Subcutaneous abdominal adipose tissue (tissue), 5 donors: ENCODE results near the gene ELF1.

Experiments used
- H3K27ac ChIP-seq: one replicate; pipeline ENCODE4 v1.7.0; 2013; ENCODE audit warnings: low read depth, mild to moderate bottlenecking, inconsistent platforms, low read length, moderate library complexity
- H3K27me3 ChIP-seq, 5 donors: one replicate each; pipeline ENCODE4 v1.7.0; 2013; ENCODE audit warnings: low read length in 5 of 5, inconsistent platforms in 1 of 5; ENCODE audit not compliant: control insufficient read depth in 5 of 5, insufficient read depth in 4 of 5
- H3K36me3 ChIP-seq, 5 donors: one replicate each; pipeline ENCODE4 v1.7.0; 2013; ENCODE audit warnings: low read length in 5 of 5; ENCODE audit not compliant: control insufficient read depth in 5 of 5, insufficient read depth in 5 of 5
- H3K4me1 ChIP-seq, 5 donors: one replicate each; pipeline ENCODE4 v1.7.0; 2013; ENCODE audit warnings: low read length in 5 of 5, mild to moderate bottlenecking in 3 of 5, moderate library complexity in 1 of 5; ENCODE audit not compliant: control insufficient read depth in 5 of 5, insufficient read depth in 5 of 5
- H3K4me3 ChIP-seq, 5 donors: one replicate each; pipeline ENCODE4 v1.7.0; 2013; ENCODE audit warnings: low read length in 5 of 5, low read depth in 1 of 5
- H3K9ac ChIP-seq, 5 donors: one replicate each; pipeline ENCODE4 v1.7.0; 2013; ENCODE audit warnings: low read length in 5 of 5, mild to moderate bottlenecking in 4 of 5, moderate library complexity in 3 of 5
- H3K9me3 ChIP-seq, 5 donors: one replicate each; pipeline ENCODE4 v1.7.0; 2013; ENCODE audit warnings: low read length in 5 of 5; ENCODE audit not compliant: control insufficient read depth in 5 of 5
- donor health status: healthy.
- donor health status: healthy.
- donor health status: healthy.
- donor health status: healthy.
- donor health status: healthy.

The ELF1 gene

GRCh38 chr13:41026788-41027187, 7.7 kb upstream of the ELF1 start:
- peaks cover 0 to 7% (median 4%) of the 10 kb centered on the region in 5 donors for H3K4me1 ChIP-seq
- H3K9ac ChIP-seq: no peak overlapping the region
- no peak overlapping the region for H3K27ac ChIP-seq

GRCh38 chr13:41025518-41025917, 6.4 kb upstream of the ELF1 start:
- Histone ChIP-seq H3K27ac (no peak overlapping the region), H3K4me1 (peaks cover 0 to 7% (median 4%) of the 10 kb centered on the region in 5 donors), H3K27me3 (no peaks in the 10 kb centered on the region), H3K9me3 (no peaks in the 10 kb centered on the region), H3K9ac (no peak overlapping the region), H3K4me3 (no peak overlapping the region), H3K36me3 (peaks cover 0 to 8% (median 0%) of the 10 kb centered on the region in 5 donors)

More at GRCh38 chr13:41026788-41027187, 7.7 kb upstream of the ELF1 start:
- H3K36me3 ChIP-seq: peaks cover 0 to 8% (median 0%) of the 10 kb centered on the region in 5 donors
- no peaks in the 10 kb centered on the region for H3K27me3 ChIP-seq
- H3K4me3 ChIP-seq: no peak overlapping the region
- H3K9me3 ChIP-seq: no peaks in the 10 kb centered on the region

- peak overlapping the region; percentile 9 for H3K27ac ChIP-seq
Observed at GRCh38 chr13:41019578-41020347, 647 bp upstream of the ELF1 start.

GRCh38 chr13:41018602-41018948, 541 bp downstream of the ELF1 start:
- peak overlapping the region in 4 of 5 donors; percentile 31 to 72 (median 66) for H3K9ac ChIP-seq
- peaks cover 0 to 22% (median 6%) of the 10 kb centered on the region in 5 donors for H3K4me1 ChIP-seq
- H3K4me3 ChIP-seq: peak overlapping the region in 4 of 5 donors; percentile 40 to 59 (median 52)
- no peaks in the 10 kb centered on the region for H3K9me3 ChIP-seq
- no peaks in the 10 kb centered on the region for H3K27me3 ChIP-seq
- peak overlapping the region; percentile 79 for H3K27ac ChIP-seq
- no peaks in the 10 kb centered on the region for H3K36me3 ChIP-seq

More at GRCh38 chr13:41019578-41020347, 647 bp upstream of the ELF1 start:
- peaks cover 0 to 20% (median 4%) of the 10 kb centered on the region in 5 donors for H3K4me1 ChIP-seq
- H3K27me3 ChIP-seq: no peaks in the 10 kb centered on the region
- H3K9ac ChIP-seq: peak overlapping the region in 2 of 5 donors; percentile 47 to 72
- no peaks in the 10 kb centered on the region for H3K36me3 ChIP-seq
- no peaks in the 10 kb centered on the region for H3K9me3 ChIP-seq
- no peak overlapping the region for H3K4me3 ChIP-seq

- Histone ChIP-seq H3K4me3 (peak overlapping the region in 4 of 5 donors; percentile 15 to 59 (median 50)), H3K36me3 (no peaks in the 10 kb centered on the region), H3K27ac (peak overlapping the region; percentile 79), H3K9me3 (no peaks in the 10 kb centered on the region), H3K9ac (peak overlapping the region in 4 of 5 donors; percentile 31 to 72 (median 68)), H3K27me3 (no peaks in the 10 kb centered on the region), H3K4me1 (peaks cover 0 to 22% (median 6%) of the 10 kb centered on the region in 5 donors)
Observed at GRCh38 chr13:41017817-41018601, 1.1 kb downstream of the ELF1 start.

GRCh38 chr13:41017159-41017558, 2.0 kb downstream of the ELF1 start:
- Histone ChIP-seq H3K4me3 (peak overlapping the region in 4 of 5 donors; percentile 15 to 59 (median 36)), H3K9me3 (no peaks in the 10 kb centered on the region), H3K9ac (peak overlapping the region in 1 of 5 donors; percentile 70), H3K36me3 (no peaks in the 10 kb centered on the region), H3K27ac (peak overlapping the region; percentile 79), H3K4me1 (peaks cover 0 to 22% (median 6%) of the 10 kb centered on the region in 5 donors), H3K27me3 (no peaks in the 10 kb centered on the region)

- no peaks in the 10 kb centered on the region for H3K9me3 ChIP-seq
- no peak overlapping the region for H3K27ac ChIP-seq
- H3K27me3 ChIP-seq: no peaks in the 10 kb centered on the region
- peak overlapping the region in 1 of 5 donors; percentile 26 for H3K4me3 ChIP-seq
- H3K4me1 ChIP-seq: peaks cover 0 to 25% (median 6%) of the 10 kb centered on the region in 5 donors
- no peak overlapping the region for H3K9ac ChIP-seq
- H3K36me3 ChIP-seq: no peaks in the 10 kb centered on the region
Observed at GRCh38 chr13:41015920-41016319, 3.2 kb downstream of the ELF1 start.

GRCh38 chr13:41013835-41014234, 5.3 kb downstream of the ELF1 start:
- no peak overlapping the region for H3K4me3 ChIP-seq
- H3K36me3 ChIP-seq: no peaks in the 10 kb centered on the region
- no peak overlapping the region for H3K27ac ChIP-seq
- peaks cover 0 to 9% (median 2%) of the 10 kb centered on the region in 5 donors for H3K4me1 ChIP-seq
- no peaks in the 10 kb centered on the region for H3K9me3 ChIP-seq
- H3K27me3 ChIP-seq: no peaks in the 10 kb centered on the region
- H3K9ac ChIP-seq: no peak overlapping the region

GRCh38 chr13:41012536-41012935, 6.6 kb downstream of the ELF1 start:
- Histone ChIP-seq H3K9me3 (no peaks in the 10 kb centered on the region), H3K9ac (no peak overlapping the region), H3K27me3 (no peaks in the 10 kb centered on the region), H3K4me1 (peaks cover 0 to 15% (median 10%) of the 10 kb centered on the region in 5 donors), H3K4me3 (no peak overlapping the region), H3K36me3 (no peaks in the 10 kb centered on the region), H3K27ac (no peak overlapping the region)
